Melanocyte of skin (primary cell): ENCODE measurements around the gene GHSR. TPM values are rescaled to one million over a fixed set of nuclear protein-coding genes. Genes with fewer than 3 reads are reported as not detected.

Source experiments
- total RNA-seq, 2 donors: library from RNA; depleted of rRNA; stranded (reverse); fragments of >200 nt; gene quantifications; 2 replicates each; pipeline ENCODE4 v1.2.3, GENCODE V29; 2012

Gene GHSR, protein sequence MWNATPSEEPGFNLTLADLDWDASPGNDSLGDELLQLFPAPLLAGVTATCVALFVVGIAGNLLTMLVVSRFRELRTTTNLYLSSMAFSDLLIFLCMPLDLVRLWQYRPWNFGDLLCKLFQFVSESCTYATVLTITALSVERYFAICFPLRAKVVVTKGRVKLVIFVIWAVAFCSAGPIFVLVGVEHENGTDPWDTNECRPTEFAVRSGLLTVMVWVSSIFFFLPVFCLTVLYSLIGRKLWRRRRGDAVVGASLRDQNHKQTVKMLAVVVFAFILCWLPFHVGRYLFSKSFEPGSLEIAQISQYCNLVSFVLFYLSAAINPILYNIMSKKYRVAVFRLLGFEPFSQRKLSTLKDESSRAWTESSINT
- total RNA-seq, result not detected

DNA sequence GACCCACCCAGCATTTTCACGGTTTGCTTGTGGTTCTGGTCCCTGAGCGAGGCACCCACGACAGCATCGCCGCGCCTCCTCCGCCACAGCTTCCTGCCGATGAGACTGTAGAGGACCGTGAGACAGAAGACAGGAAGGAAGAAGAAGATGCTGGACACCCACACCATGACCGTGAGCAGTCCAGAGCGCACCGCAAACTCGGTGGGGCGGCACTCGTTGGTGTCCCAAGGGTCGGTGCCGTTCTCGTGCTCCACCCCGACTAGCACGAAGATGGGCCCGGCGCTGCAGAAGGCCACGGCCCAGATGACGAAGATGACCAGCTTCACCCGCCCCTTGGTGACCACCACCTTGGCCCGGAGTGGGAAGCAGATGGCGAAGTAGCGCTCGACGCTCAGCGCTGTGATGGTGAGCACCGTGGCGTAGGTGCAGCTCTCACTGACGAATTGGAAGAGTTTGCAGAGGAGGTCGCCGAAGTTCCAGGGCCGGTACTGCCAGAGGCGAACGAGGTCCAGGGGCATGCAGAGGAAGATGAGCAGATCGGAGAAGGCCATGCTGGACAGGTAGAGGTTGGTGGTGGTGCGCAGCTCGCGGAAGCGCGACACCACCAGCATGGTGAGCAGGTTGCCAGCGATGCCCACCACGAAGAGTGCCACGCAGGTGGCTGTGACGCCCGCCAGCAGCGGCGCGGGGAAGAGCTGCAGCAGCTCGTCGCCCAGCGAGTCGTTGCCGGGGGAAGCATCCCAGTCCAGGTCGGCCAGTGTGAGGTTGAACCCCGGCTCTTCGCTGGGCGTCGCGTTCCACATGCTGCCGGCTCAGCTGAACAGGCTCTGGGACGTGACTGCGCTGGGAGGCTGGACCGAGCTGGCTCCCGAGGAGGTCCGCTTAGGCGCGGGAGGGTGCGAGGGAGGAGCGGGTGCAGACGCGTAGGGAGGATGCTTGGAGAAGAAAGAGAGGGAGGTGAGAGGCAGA, at the start of gene GHSR:
Gene GHSR, minus strand, starts transcription at position 846 of the 969 bp plus-strand sequence. Its CDS starts 43 bp downstream, at position 803.

Other genes starting within 250 kb of the GHSR start
- 1 to 10 TPM; 1.0 to 6.7 TPM for gene TNFSF10, start 75.0 kb upstream of the GHSR start, total RNA-seq